T1000 (cell line): ENCODE data around the gene GABRB1.
"Not testable (repeated sequence)": the region's sequence is repeated elsewhere in the genome, so short reads cannot be mapped to it uniquely, and the experiment has no call there.

Source experiments
- DNase-seq: peaks from one replicate; lab custom pipeline; 2025; ENCODE audit warnings: mixed read lengths; lab: John Stamatoyannopoulos, UW

GABRB1 gene

DNA sequence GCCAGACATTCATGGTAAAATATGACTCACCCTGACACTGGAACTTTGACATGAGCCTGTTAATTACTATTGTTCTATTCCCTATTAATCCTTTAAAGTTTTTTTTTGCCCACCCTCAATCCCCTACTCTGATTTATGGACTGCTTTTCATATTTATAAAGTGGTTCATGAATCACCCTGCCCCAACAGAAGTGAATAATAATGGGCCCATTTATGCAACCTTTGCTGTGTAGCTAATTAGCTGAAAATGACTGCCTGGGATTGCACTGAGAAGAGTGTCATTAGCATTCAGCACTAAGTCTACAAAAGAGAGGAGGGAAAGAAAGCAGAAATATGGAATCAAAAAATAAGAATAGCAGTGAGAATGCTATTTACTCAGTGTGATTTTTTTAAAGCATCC lies 277.8 kb downstream of the GABRB1 start:
- DNase-seq, result no peak

DNA sequence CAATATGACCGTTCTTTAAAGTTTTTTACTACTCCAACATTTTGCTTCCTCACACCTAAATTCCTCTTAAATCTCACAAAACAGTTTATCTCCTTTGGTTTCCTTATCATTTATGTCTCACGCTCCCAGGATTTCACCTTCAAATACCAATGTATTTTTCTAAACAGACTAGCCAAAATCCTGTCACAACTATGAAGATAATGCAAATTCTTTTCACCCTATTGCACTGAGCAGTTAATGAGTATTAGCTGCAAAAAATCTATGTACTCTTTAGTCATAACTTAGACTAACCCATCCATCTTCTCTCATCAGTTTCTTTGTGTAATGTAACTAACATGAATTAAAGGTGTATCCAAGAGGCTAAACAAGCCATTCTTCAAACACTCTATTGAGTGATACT lies 280.8 kb downstream of the GABRB1 start:
- no peak for DNase-seq

GRCh38 chr4:47313384-47313783 lies 282.0 kb downstream of the GABRB1 start:
- no peak for DNase-seq

DNA sequence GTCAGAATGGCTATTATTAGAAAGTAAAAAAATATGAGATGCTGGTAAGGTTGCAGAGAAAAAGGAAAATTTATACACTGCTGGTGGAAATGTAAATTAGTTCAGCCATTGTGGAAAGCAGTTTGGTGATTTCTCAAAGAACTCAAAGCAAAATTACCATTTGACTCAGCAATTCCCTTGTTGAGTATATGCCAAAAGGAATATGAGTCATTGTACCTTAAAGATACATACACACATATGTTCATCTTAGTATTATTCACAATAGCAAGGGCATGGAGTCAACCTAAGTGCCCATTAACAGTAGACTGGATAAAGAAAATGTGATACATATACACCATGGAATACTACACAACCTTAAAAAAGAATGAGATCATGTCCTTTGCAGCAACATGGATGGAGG lies 284.0 kb downstream of the GABRB1 start:
- no peak for DNase-seq

DNA sequence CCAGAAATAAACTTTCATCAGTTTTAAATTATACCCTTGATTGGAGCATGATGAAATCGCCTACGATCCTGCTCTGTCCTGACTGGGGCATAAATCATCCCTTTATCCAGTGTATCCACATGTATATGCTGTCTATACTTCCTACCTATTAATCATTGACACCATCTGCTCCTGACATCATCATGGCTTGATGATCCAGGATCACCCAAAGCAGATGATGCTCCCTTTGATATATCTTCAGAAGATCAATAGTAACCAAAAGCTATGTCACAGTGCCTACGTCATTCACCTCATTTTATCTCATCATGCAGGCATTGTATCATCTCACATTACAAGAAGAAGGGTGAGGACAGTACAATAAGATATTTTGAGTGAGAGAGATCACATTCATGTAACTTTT lies 294.7 kb downstream of the GABRB1 start:
- DNase-seq, result no peak

DNA sequence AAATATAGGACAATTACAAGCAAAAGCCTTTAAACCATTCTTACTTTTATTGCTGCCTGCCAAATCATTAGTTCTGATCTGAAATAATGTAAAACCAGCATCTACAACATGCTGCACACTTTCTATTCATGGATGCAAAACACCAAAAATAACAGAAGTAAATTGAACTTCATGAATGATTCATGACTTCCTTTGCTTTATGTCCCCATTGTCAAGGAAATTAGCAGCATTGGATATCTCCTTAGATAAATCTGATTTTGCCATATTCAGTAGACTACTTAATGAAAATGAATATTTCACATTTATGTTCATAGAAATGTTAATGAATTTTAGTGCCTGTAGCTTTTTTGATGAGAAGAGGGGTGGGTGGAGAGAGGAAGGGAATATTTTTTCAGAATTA lies 299.5 kb downstream of the GABRB1 start:
- no peak for DNase-seq

- DNase-seq, result no peak
Observed at GRCh38 chr4:47334652-47335051, 303.3 kb downstream of the GABRB1 start.

GRCh38 chr4:47337893-47338292 lies 306.5 kb downstream of the GABRB1 start:
- no peak for DNase-seq

DNA sequence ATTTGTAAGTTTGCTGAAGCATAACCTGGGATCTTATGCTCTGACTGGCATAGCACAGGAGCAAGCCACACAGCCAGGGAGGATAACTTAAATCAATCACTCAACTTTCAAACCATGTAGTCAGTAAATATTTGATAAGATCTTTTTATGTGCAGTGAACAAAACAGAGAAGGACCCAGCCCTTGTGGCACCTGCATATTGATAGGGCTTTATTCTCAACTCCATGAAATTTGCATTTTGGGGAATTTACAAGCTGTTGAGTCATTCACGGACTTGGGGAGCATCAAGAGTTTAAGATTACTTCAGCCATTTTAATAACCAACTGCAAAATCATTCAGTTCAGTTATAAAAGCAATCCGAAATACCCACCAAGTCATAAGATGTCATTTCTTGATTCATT lies 309.5 kb downstream of the GABRB1 start:
- no peak for DNase-seq

DNA sequence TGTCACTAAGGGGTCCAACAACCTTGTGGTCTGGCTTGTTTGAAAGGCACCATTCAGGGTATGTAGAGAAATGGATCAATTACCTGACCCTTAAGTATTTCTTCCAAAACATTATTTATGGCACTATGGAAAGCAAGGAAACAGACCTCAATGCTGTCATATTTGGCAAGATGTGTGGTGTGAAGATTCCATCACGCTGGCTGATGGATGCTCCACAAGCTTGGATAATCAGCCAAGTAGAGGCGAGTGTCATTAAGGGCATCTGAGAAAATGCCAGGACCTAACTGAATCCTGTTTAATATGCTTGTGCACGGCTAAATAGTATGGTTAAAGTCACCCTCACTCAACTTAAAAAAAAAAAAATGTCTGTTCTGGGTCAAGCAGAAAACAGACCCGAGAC lies 311.4 kb downstream of the GABRB1 start:
- DNase-seq, result no peak

GRCh38 chr4:47349326-47349725 lies 318.0 kb downstream of the GABRB1 start:
- DNase-seq, result peak; percentile 71

- DNase-seq, result no peak
Observed at GRCh38 chr4:47355568-47355967, 324.2 kb downstream of the GABRB1 start.

GRCh38 chr4:47359891-47360290 lies 328.5 kb downstream of the GABRB1 start:
- DNase-seq, result no peak

GRCh38 chr4:47367761-47368160 lies 336.4 kb downstream of the GABRB1 start:
- DNase-seq, result no peak

GRCh38 chr4:47368211-47368610 lies 336.8 kb downstream of the GABRB1 start:
- DNase-seq, result no peak

GRCh38 chr4:47372561-47372960 lies 341.2 kb downstream of the GABRB1 start:
- no peak for DNase-seq

DNA sequence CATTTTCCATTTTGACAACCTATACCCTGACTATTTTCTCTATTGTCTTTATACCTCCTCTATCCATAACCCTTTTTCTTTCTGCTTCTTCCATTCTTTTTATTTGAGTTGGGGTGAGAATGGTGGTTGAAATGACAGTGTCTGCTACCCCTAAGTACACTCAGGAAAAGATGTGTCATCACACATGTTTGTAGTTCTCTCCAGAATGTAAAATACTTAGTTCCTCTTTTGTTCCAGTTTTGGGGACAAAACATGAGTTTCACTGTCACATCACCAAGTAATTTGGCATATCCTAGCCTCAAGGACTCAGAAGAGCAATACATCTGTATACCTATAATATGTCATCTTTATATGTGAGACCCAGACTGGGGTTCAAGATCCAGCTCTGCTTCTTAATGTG lies 341.8 kb downstream of the GABRB1 start:
- no peak for DNase-seq

- no peak for DNase-seq
Observed at GRCh38 chr4:47373709-47374108, 342.3 kb downstream of the GABRB1 start.

DNA sequence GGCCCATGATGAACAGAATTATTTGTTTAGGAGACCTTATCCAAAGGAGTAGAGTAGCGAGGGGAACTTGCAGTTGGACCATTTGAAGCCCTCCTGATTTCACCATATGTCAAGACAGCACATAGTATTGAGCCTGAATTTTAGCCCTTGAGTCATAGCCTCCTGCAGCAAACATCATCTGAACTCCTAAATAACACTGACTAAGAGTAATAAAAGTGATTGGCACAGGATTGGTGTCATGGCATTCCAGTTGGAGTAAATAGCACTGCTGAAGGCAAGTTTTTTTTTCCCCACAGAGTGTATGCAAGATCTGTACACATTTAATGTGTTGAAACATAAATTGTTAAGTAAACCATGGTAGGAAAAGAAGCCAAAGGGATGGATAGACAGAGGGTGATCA lies 343.1 kb downstream of the GABRB1 start:
- DNase-seq, result peak; percentile 38

DNA sequence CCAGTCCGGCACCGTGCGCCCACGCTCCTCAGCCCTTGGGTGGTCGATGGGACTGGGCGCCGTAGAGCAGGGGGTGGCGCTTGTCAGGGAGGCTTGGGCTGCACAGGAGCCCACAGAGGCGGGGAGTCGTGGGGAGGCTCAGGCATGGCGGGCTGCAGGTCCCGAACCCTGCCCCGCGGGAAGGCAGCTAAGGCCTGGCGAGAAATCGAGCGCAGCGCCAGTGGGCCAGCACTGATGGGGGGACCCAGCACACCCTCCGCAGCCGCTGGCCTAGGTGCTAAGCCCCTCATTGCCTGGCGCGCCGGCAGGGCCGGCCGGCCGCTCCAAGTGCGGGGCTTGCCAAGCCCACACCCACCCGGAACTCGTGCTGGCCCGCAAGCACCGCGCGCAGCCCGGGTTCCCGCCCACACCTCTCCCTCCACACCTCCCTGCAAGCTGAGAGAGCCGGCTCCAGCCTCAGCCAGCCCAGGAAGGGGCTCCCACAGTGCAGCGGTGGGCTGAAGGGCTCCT lies 346.7 kb downstream of the GABRB1 start:
- DNase-seq, result not testable (repeated sequence)

GRCh38 chr4:47381172-47381571 lies 349.8 kb downstream of the GABRB1 start:
- DNase-seq, result no peak

- DNase-seq, result no peak
Observed at GRCh38 chr4:47382846-47383360, 351.5 kb downstream of the GABRB1 start.

DNA sequence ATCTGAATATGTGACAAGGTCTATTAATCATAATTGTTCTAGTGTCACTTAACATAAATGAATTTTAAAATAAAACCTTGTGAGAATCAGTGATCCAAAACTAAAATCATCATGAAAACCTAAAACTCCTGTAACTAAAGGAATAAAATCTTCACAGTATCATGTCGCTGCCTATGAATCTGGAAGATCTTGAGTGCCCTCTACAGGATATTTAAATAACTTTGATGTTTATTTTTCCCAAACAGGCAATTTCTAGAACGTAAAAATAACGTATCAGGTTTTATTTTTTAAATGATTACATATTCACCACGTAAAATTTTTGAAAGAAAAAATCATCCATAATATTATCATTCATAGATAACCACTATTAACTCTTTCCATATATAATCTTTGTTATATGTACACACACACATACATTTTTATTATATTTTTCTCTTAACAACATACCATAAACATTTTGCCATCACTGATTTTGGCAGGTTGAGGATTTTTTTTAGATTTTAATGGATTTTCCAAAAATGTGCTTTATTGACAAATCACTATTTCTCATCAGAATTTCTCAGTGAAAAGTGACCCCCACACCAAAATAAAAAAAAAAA lies 352.6 kb downstream of the GABRB1 start:
- DNase-seq, result no peak

GRCh38 chr4:47386146-47386545 lies 354.8 kb downstream of the GABRB1 start:
- DNase-seq, result no peak
